NCI-H128 (cell line): ENCODE results near the gene ELMOD3.
"Not testable (repeated sequence)": the region's sequence is repeated elsewhere in the genome, so short reads cannot be mapped to it uniquely, and the experiment has no call there.

Source experiments
- DNase-seq: peaks from one replicate; lab custom pipeline; 2025; ENCODE audit not compliant: unreplicated experiment; lab: John Stamatoyannopoulos, UW

Gene ELMOD3

DNA sequence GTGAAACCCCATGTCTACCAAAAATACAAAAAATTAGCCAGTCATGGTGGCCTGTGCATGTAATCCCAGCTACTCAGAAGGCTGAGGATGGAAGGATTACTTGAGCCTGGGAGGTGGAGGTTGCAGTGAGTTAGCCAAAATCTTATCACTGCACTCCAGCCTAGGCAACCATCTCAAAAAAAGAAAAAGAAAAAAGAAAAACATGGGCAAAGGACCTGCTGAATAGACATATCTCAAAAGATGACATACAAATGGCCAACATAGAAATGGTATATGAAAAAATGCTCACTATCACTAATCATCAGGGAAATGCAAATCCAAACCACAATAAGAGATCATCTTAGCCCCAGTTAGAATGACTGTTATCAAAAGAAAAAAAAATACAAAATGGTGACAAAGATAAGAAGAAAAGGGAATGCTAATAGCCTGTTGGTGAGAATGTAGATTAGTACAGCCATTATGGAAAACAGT is 25.4 kb upstream of the ELMOD3 start:
- DNase-seq = no peak

GRCh38 chr2:85329701-85330100 is 24.9 kb upstream of the ELMOD3 start:
- DNase-seq = not testable (repeated sequence)

DNA sequence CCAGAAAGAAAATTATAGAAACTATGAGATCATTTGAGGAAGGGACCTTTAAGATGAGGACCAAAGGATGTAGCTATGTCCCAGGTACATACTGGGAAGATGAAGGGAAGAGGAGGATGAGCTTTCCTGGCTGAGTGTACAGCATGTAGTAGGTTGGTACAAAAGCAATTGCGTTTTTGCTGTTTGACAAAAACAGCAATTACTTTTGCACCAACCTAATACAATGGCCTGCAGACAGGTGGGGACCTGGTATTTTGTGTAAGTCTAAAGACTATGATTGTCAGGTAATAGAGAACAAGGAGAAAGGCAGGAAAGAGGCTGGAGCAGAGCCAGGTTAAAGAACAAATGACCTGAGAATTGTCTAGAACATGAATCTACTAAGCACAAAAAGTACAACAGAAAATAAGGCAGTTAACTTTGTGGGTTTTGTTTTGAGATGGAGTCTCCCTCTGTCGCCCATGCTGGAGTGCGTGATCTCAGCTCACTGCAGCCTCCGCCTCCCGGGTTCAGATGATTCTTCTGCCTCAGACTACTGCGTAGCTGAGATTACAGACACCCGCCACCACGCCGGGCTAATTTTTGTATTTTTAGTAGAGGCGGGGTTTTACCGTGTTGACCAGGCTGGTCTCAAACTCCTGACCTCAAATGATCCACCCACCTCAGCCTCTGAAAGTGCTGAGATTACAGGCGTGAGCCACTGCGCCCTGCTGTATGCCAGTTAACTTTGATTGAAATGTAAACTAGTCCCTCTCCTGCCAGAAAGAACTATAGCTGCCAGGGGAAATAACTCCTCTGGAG is 23.5 kb upstream of the ELMOD3 start:
- DNase-seq = no peak

DNA sequence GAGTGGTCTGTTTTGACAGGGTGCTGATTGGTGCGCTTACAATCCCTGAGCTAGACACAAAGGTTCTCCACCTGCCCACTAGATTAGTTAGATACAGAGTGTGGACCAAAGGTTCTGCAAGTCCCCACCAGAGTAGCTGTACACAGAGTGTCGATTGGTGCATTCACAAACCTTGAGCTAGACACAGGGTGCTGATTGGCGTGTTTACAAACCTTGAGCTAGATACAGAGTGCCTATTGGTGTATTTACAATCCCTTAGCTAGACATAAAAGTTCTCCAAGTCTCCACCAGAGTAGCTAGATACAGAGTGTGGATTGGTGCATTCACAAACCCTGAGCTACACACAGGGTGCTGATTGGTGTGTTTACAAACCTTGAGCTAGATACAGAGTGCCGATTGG is 20.7 kb upstream of the ELMOD3 start:
- DNase-seq = not testable (repeated sequence)

DNA sequence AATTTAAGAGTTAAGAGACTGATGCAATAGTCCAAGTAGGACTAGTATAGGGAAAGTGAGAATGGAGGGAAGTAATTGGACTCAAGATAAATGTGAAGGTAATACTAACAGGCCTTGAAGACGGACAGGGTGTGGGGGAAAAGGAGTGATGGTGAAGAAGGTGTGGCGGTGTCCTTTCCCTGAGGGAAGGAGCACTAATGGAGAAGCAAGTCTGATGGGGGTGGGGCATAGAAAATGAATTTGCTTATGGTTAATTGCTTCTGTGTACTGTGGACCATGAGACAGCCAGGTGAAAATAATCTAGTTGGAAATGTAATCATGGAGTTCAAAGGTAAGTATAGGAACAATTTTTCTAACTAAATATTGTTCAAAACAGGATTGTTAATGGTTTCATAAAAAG is 19.6 kb upstream of the ELMOD3 start:
- no peak for DNase-seq

DNA sequence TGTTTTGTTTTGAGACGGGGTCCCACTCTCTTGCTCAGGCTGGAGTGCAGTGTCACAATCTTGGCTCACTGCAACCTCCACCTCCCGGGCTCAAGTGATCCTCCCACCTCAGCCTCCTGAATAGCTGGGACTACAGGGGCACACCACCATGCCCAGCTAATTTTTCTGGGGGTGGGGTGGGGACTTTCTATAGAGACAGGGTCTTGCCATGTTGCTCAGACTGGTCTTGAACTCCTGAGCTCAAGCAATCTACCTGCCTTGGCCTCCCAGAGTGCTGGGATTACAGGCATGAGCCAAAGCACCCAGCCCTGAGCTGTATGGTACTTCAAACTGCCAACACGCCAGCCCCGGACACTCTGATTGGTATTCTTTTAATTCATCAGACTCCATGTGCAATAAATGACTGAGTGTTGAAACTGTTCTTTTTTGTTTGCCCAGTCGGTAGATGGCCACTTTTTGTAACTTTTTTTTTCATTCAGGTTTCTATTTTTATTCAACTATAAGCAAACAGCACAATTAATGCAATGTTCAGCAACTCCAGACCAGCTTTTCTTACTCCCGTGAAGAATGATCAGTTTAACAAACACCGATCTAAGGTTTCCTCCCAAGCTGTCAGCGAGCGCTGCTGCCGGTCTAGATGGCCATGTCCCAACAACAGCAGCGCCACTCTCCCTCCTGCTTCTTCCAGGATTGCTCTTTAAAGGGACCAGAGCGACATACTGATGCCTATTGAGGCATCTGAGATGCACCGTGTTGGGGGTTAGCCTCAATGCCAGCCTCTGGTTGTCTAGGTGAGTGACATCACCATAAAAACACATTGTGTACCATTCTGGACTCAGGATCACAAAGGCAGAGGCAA is 14.3 kb upstream of the ELMOD3 start:
- DNase-seq = no peak

- no peak for DNase-seq
These were observed 13.1 kb upstream of the ELMOD3 start for GRCh38 chr2:85341269-85342029.

DNA sequence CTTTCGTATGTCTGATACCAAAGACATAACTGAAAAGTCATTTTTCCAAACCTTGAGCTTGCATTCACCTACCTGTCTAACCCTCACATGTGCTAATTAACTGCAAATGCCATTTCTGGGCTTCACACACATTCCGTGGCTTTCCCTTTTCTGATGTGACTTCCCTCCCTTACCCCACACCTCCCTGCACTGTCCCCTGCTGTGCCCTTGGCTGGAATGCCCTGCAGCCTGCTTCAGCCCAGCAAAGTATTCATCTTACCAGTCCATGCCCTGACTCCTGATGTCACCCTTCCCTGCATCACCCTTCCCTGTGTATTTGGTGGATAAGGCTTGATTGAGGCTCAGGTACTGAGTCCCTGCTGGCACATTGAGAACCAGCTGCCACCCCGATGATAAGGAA is 12.4 kb upstream of the ELMOD3 start:
- DNase-seq = no peak

DNA sequence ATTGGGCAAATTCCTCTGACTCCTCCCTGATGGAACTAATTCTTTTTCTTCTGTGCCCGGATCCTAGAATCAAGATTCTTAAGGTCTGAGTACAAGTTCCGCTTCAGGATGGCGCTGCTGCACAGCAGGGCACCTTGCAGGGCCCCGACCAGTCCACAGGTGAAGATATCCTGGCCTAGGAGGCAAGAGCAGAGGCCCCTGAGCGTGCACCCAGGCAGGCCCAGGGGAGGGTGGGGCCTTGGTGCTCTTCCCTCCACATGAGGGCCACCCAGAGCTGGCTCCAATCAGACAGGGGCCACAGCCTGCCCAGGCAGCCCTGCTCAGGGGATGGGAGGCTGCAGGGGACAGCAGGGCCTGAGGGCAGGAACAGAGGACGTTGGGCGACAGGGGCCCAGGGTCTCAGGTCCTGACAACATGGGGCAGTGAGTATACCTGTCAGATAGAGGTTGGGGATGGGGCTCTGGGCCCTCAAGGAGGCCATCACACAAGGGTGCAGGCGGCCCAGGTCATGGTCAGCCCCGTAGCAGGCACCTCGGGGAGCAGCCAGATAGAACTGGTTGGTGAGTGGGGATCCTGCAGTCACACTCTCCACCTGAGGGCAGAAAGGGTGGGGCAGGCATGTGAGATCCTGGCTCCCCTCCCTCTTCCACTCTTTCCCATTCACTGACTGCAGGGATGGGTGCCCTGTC is 11.2 kb upstream of the ELMOD3 start:
- not testable (repeated sequence) for DNase-seq

GRCh38 chr2:85344356-85344954 is 10.1 kb upstream of the ELMOD3 start:
- no peak for DNase-seq

DNA sequence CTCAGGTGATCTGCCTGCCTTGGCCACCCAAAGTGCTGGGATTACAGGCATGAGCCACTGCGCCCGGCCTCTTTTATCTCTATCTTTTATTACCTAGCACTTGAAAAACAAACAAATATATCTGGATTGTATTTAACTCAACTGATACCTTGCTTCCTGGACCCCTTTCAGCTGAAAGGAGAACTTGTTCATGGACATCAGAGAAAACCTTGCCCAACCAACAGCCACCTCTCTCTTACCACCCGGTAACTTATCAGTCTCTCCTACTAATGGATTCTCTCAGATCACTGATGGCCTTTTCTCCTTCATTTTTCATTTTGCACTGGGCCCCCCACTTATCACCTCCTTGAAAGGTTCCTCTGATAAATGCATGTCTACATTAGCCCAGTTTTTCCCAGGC is 7.0 kb upstream of the ELMOD3 start:
- no peak for DNase-seq

- DNase-seq = no peak
These were observed 688 bp upstream of the ELMOD3 start for GRCh38 chr2:85353876-85354285.

DNA sequence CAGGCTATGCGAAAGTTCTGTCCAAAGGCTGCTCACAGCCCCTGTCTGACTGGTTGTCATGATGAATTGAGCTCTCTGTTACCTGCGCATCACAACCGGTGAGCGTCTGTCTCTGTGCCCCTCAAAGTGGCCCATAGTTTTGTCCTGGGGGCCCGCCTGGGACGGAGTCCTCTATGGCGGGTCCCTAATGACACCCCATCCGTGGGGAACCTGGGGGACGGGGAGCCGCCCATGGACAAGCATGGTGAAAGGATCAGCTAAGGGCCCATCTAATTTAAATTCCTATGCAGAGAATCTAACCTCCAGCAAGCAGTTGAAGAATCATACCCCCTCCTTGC is 473 bp downstream of the ELMOD3 start:
- DNase-seq = no peak

DNA sequence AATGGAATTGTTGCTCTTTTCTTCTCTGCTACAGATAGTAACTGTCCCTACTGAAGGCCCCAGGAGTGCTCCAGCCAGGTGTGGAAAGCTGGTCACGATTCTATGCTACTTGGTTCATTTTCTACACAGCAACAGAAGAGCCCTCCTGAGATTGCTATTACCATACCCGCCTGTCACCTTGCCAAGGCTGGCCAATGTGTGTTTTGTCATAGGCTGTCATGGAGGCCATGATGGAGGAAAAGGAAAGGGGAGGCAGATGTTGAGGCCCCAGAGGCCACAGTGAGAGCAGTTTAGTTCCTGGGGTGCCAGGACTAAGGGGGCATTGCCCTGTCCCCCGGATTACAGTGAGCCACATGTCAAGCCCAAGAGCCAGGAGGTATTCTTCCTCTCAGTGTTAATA is 952 bp downstream of the ELMOD3 start:
- no peak for DNase-seq

DNA sequence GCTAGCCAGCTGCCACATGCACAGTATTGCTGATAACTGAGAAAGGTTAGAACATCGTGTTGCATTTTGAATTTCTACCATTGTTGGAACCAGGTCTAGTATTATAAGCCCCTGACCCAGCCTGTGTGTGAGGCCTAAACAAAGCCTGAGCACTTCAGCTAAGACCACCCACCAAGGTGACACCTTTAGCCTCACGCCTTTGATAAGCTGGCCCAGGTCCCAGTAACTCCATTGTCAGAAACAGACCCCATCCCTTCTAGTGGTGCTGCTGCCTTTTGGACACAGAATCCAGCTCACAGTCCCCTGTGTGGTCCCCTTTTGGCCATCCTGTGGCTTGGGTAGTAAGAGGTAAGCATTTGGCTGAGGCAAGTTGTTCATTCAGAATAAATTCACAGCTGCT is 1.6 kb downstream of the ELMOD3 start:
- DNase-seq = no peak

DNA sequence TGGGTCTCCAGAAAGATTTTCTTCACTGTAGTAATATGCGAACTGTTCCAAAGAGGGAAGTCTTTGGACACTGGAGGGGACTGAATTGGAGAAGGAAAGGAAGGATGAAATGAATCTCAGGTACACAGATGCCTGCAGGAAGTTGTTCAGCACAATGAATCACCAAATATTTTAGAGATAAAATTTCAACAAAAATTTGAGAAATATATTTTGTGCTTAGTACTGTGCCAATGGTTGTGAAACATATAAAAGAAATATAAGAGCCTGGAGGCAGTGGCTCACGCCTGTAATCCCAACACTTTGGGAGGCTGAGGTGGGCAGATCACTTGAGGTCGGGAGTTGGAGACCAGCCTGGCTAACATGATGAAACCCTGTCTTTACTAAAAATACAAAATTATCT is 3.2 kb downstream of the ELMOD3 start:
- DNase-seq = no peak

DNA sequence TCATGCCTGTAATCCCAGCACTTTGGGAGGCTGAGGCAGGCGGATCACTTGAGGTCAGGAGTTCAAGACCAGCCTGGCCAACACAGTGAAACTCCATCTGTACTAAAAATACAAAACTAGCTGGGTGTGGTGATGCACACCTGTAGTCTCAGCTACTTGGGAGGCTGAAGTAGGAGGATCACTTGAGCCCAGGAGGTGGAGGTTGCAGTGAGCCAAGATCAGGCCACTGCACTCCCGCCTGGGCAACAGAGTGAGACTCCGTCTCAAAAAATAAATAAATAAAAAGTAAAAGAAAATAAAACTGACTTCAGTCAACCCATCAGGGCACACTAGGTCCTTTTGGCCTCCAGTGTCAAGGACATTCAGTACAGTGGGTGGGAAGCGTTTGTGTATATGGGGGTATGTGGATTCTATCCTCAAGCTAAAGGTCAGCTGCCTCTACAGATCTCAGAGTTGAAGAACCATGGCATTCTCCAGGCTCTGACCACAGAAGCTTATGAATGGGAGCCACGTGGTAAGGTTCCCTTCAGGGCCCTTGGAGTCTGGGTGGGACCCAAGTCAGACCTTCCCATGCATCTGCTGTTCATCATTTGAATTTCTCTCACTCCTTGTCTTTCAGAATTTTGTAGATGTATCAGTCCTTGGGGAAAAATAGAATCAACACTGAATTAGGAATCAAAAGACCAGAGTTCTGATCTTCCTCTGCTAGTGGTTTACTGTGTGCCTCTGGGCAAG is 8.3 kb downstream of the ELMOD3 start:
- not testable (repeated sequence) for DNase-seq

- DNase-seq = no peak
These were observed 12.6 kb downstream of the ELMOD3 start for GRCh38 chr2:85367180-85367579.

GRCh38 chr2:85368921-85369320 is 14.4 kb downstream of the ELMOD3 start:
- DNase-seq = no peak

GRCh38 chr2:85369500-85369899 is 14.9 kb downstream of the ELMOD3 start:
- DNase-seq = no peak
